ENCODE data around the gene GPR146.

- TF ChIP-seq CTCF (IDR thresholded peaks at IDR 0.05): no peak
- TF ChIP-seq POLR2A (IDR thresholded peaks at IDR 0.05): no peak
- no peak for TF ChIP-seq POLR2AphosphoS5 (IDR thresholded peaks at IDR 0.05)
Observed at GRCh38 chr7:1050956-1051690, 6.8 kb downstream of the GPR146 start.
